ENCODE results near the gene FGFR3.

Gene FGFR3

GRCh38 chr4:1770791-1771231, 22.3 kb upstream of the FGFR3 start:
- DNase-seq = no peak

- no peak for DNase-seq
Measured at GRCh38 chr4:1771555-1772305, 21.4 kb upstream of the FGFR3 start.

DNA sequence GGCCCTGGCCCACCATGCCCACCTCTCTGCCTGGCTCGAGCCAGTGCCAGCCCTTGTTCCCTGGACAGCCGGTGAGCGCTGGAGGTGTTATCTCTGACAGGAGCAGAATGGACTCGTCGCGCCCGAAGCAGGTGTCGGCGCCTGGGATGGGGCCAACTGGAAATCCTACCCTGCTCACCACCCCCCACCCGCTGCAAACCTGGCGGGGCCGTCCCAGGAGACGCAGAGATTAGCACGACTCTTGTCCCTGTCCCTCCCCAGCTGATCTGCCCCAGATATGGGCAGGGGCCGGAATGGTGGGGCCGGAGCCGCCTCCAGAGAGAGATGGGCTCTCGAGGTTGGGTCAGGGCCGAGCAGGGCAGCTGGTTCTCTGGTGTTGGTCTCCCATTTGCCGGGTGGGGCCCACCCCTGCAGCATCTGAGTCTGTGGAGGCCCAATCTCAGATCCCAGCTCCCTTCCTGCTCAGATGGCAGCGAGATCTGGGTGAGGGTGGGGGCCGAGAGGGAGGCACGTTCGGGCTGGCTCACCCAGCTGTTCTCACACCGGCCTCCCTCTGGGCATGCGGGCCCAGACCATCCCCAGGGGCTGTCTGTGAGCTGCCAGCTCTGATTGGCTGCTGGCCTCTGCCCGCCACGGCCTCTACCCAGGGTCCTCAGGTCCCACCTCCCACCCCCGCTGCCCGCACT, 20.1 kb upstream of the FGFR3 start:
- DNase-seq = no peak

- DNase-seq = no peak
Measured at GRCh38 chr4:1773754-1774153, 19.3 kb upstream of the FGFR3 start.

GRCh38 chr4:1775731-1776500, 17.2 kb upstream of the FGFR3 start:
- no peak for DNase-seq

- DNase-seq = no peak
Measured at GRCh38 chr4:1776521-1777161, 16.5 kb upstream of the FGFR3 start.

GRCh38 chr4:1777822-1778641, 15.1 kb upstream of the FGFR3 start:
- DNase-seq = no peak

GRCh38 chr4:1778642-1779392, 14.3 kb upstream of the FGFR3 start:
- no peak for DNase-seq

- no peak for DNase-seq
Measured at GRCh38 chr4:1779588-1780382, 13.3 kb upstream of the FGFR3 start.

GRCh38 chr4:1780435-1780834, 12.7 kb upstream of the FGFR3 start:
- no peak for DNase-seq

DNA sequence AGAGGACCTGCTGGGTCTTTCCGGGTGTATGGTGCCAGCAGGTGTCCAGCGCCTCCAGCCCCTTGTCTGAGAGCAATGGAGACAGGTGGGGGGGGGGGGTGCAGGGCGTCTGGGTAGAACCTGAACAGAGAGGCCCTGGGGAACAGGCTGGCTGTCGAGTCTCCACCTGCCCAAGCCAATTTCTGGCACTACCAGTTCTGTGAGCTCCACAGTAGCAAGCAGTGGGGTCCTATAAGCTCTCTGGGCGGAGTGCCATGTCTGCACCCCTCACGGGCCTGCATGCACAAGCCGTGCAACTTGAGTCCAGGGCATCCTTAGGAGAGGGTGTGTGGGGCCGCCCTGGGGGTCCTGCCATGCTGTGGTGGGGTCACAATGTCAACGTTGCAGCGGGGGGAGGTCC, 10.1 kb upstream of the FGFR3 start:
- DNase-seq = no peak

GRCh38 chr4:1783970-1784369, 9.1 kb upstream of the FGFR3 start:
- DNase-seq = no peak

DNA sequence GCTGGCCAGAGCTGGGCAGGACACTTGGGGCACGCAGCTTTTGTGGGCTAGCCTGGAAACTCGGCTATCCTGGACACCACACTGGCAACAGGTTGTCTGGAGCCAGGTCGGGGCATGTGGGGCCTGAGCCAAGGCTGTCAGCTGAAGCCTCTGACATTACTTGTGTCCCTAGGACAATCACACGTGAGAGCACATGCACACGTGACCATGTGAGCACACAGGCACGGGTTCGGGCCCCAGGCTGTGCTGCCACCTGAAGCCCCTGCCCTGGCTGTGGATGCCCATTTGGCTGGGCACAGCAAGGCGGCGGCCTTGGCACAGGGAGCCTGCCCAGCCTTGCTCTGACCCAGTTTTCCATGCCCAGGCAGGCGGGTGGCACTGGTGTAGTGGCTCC, 8.7 kb upstream of the FGFR3 start:
- no peak for DNase-seq

GRCh38 chr4:1784789-1785591, 8.1 kb upstream of the FGFR3 start:
- no peak for DNase-seq

GRCh38 chr4:1785592-1785991, 7.5 kb upstream of the FGFR3 start:
- no peak for DNase-seq

DNA sequence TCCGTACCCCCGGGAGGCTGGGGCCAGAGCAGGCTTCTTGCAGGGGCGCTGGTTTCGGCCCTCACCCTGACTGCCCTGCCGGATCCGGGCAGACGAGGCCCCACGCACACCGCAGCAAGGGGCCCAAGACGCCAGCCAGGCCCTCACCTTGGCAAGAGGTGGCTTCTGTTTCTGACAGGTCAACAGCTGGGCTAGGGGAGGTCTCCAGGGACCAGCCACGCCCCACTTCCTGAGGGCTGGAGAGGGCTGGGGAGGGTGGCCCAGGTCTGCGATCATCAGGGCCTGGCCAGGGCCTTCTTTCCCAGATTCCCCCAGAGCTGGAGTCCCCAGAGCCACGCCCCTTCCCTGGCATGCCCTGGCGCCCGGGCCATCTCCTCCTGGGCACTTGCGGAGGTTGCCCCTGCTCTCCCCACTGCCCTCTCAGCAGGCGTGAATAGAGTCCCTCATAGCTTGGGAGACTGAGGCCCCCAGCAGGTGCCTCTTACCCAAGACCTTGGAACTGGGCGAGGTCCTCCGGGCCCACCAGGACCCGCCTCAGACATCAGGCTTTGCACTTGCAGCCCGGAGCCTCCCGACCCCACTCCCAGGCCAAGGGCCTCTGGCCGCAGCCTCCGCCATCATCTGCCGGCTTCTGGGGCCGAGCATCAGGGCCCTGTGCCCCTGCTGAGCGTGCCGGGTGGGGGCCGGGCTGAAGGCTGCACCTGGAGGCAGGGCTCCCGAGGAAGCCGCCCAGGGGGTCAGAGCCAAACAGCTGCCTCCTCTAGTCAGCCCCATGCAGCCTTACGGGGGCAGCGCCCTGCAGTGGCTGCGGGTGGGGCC, 6.3 kb upstream of the FGFR3 start:
- no peak for DNase-seq

GRCh38 chr4:1787411-1788077, 5.5 kb upstream of the FGFR3 start:
- DNase-seq = no peak

DNA sequence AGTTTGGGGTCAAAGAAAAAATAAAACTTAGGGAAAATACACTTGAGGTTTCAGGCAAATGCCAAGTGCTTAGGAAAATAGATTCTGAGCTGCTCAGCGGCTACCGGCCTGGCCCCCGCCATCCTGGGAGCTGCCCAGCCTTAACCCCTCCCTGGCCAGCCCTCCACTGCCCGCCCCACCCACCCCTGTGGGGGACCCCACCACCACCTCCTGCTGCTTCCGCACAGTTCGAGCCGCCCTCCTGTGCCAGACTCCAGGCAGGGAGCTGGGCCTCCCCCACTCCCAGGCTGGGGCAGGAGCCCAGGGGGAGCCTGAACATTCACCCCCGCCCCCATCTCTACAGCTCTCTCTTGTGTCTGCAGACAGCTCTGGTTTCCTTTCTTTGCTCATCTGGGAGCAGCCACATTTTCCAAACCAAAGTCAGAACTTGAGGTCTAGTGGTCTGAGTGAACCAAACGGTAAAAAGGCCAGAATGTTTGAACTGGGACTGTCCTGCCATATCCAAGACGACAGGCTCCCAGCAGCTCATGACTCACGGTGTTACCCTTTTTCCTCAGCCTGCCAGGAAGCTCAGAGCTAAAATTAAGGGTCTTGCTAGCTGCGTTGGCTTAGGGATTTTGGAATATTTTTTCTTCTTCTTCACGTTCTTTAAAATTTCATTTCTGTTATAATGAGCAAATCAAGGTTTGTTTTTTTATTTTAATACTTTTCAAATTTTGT, 4.7 kb upstream of the FGFR3 start:
- DNase-seq = no peak
